GM23338 (cell line): ENCODE results near the gene UBR2.
A peak's percentile ranks its signal among the peaks of the same experiment; 100 is the strongest.

ENCODE experiments used
- CREB1 ChIP-seq: fragments of 250-450 bp; sonication (Bioruptor Pico); IDR thresholded peaks from 2 replicates; pipeline ENCODE4 v1.5.0; 2020; ENCODE audit warnings: low read depth, mild to moderate bottlenecking, moderate library complexity
- CTCF ChIP-seq, 2 experiments: fragments of 200-600 bp in 1 of 2; sonication (generic) in 1 of 2; conservative IDR thresholded peaks; 2 replicates each; pipeline versions ENCODE4 v1.5.1 to v1.6.1; 2016 to 2017; ENCODE audit warnings: antibody characterized with exemption in 2 of 2, low read depth in 2 of 2, mild to moderate bottlenecking in 2 of 2, moderate library complexity in 1 of 2
- POLR2AphosphoS5 ChIP-seq: IDR thresholded peaks from 2 replicates; pipeline ENCODE4 v1.6.1; 2016; ENCODE audit warnings: antibody characterized with exemption, low read depth
- REST ChIP-seq: IDR thresholded peaks from one replicate; pipeline ENCODE4 v1.6.1; 2018; ENCODE audit warnings: antibody characterized with exemption; ENCODE audit not compliant: unreplicated experiment

- peak; percentile 92 to 97 for TF ChIP-seq CTCF (conservative IDR thresholded peaks at IDR 0.05; ENCODE audit: low read depth in 2 of 2)
- 0 out of 2 replicates have a peak, but pooled peaks have one; percentile 8 for TF ChIP-seq CREB1
- TF ChIP-seq POLR2AphosphoS5: no peak
- TF ChIP-seq REST: no peak
Measured at GRCh38 chr6:42726485-42727086, 162.8 kb downstream of the UBR2 start.
